GM19463 (cell line): ENCODE data around the gene TRHDE.
"Not testable (repeated sequence)": the region's sequence is repeated elsewhere in the genome, so short reads cannot be mapped to it uniquely, and the experiment has no call there.

ENCODE experiments used
- ATAC-seq: cut with Tn5 transposase; IDR thresholded peaks from one replicate; pipeline ENCODE4 v1.9.1; 2021; ENCODE audit warnings: mild to moderate bottlenecking, moderate library complexity; ENCODE audit not compliant: unreplicated experiment

TRHDE gene

GRCh38 chr12:72509891-72510290 is 237.7 kb downstream of the TRHDE start:
- no peak for ATAC-seq

- no peak for ATAC-seq
Measured at GRCh38 chr12:72510772-72511171, 238.6 kb downstream of the TRHDE start.

GRCh38 chr12:72511498-72511897 is 239.3 kb downstream of the TRHDE start:
- ATAC-seq, result no peak

GRCh38 chr12:72511906-72512305 is 239.7 kb downstream of the TRHDE start:
- ATAC-seq, result no peak

- not testable (repeated sequence) for ATAC-seq
Measured at GRCh38 chr12:72520044-72520678, 248.0 kb downstream of the TRHDE start.

GRCh38 chr12:72521326-72521725 is 249.2 kb downstream of the TRHDE start:
- ATAC-seq, result no peak

- no peak for ATAC-seq
Measured at GRCh38 chr12:72522411-72522810, 250.2 kb downstream of the TRHDE start.

- no peak for ATAC-seq
Measured at GRCh38 chr12:72523754-72524153, 251.6 kb downstream of the TRHDE start.

- ATAC-seq, result no peak
Measured at GRCh38 chr12:72535212-72535990, 263.2 kb downstream of the TRHDE start.

GRCh38 chr12:72540811-72541210 is 268.6 kb downstream of the TRHDE start:
- ATAC-seq, result no peak

- no peak for ATAC-seq
Measured at GRCh38 chr12:72543777-72544467, 271.8 kb downstream of the TRHDE start.

- ATAC-seq, result no peak
Measured at GRCh38 chr12:72546106-72546505, 273.9 kb downstream of the TRHDE start.

- no peak for ATAC-seq
Measured at GRCh38 chr12:72547573-72547972, 275.4 kb downstream of the TRHDE start.

GRCh38 chr12:72549184-72549583 is 277.0 kb downstream of the TRHDE start:
- no peak for ATAC-seq

GRCh38 chr12:72560003-72560769 is 288.0 kb downstream of the TRHDE start:
- no peak for ATAC-seq

GRCh38 chr12:72570601-72571000 is 298.4 kb downstream of the TRHDE start:
- no peak for ATAC-seq

- no peak for ATAC-seq
Measured at GRCh38 chr12:72574138-72574537, 302.0 kb downstream of the TRHDE start.

- ATAC-seq, result no peak
Measured at GRCh38 chr12:72578327-72578726, 306.2 kb downstream of the TRHDE start.

- ATAC-seq, result no peak
Measured at GRCh38 chr12:72586456-72586855, 314.3 kb downstream of the TRHDE start.

GRCh38 chr12:72602581-72602980 is 330.4 kb downstream of the TRHDE start:
- ATAC-seq, result no peak

- no peak for ATAC-seq
Measured at GRCh38 chr12:72605975-72606374, 333.8 kb downstream of the TRHDE start.
